Measurements from ENCODE around the gene VIM. TPM values are rescaled to one million over a fixed set of nuclear protein-coding genes. Genes with fewer than 3 reads are reported as not detected.
A peak's percentile ranks its signal among the peaks of the same experiment; 100 is the strongest.

VIM gene
- total RNA-seq, 2 experiments from 2014 or later = 590 to 602 TPM

DNA sequence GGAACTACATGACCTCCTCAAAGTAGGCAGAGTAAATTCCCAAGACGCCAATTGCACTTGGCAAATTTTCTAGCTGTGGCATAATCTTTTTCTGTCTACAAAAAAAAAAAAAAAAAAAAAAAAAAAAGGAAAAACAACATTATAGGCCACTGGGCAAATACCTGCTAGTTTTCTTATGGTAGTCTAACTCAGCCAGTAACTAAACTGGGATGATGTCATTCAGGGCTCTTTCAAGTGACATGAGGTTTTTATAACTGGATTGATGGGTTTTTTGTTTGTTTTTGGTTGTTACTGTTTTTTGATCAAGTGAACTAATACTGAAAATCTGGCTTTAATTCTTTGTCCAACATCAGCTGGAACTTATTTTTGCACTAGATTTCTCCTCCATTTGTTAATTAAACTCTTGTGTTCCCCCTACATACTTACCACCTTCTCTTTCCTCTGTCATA, 7.4 kb upstream of the VIM start:
- ChIA-PET POLR2A (interaction anchor here (1.1 to 2.0 kb wide), 3 partner anchors 10 to 19 kb away, joined by 3 to 12 read pairs (median 6); partner anchors contain the start of gene TRDMT1), CTCF (interaction anchor here (1.6 kb wide), 1 partner anchor 9 kb away, joined by 5 read pairs; no protein-coding TSS in a partner anchor)
- Mint-ChIP-seq H3K27me3 (no peaks in the 10 kb centered on the region), H3K36me3 (ENCODE audit: low read depth) (no peaks in the 10 kb centered on the region), H3K27ac (no peak overlapping the region), H3K9me3 (no peaks in the 10 kb centered on the region), H3K4me1 (ENCODE audit: low read depth) (peaks cover 47% of the 10 kb centered on the region), H3K4me3 (no peak overlapping the region)
- DNase-seq = no peak
- intact Hi-C loops (cut with micrococcal nuclease) = no loop called here
- TF ChIP-seq, protein P1, sequence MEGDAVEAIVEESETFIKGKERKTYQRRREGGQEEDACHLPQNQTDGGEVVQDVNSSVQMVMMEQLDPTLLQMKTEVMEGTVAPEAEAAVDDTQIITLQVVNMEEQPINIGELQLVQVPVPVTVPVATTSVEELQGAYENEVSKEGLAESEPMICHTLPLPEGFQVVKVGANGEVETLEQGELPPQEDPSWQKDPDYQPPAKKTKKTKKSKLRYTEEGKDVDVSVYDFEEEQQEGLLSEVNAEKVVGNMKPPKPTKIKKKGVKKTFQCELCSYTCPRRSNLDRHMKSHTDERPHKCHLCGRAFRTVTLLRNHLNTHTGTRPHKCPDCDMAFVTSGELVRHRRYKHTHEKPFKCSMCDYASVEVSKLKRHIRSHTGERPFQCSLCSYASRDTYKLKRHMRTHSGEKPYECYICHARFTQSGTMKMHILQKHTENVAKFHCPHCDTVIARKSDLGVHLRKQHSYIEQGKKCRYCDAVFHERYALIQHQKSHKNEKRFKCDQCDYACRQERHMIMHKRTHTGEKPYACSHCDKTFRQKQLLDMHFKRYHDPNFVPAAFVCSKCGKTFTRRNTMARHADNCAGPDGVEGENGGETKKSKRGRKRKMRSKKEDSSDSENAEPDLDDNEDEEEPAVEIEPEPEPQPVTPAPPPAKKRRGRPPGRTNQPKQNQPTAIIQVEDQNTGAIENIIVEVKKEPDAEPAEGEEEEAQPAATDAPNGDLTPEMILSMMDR (IDR thresholded peaks at IDR 0.05) = no peak
- no peak for ATAC-seq

DNA sequence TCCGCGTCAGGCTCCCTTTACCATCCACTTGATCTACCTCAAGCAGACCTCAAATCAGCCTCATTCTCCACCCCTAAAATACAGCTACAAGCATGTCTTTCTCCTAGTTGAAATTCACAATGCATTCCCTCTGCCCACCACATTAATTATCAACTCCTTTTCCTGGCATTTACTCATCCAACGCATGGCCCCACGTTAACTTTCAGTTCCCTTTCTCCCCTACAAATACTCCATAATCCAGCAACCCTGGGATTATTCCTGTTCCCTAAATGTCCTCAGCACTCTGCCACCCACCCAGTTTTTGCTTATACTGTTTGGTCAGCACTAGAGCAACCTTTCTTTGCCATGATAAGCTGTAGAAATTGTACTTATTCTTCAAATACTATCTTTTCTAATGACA, 5.7 kb upstream of the VIM start:
- Mint-ChIP-seq H3K9me3 (no peaks in the 10 kb centered on the region), H3K27me3 (no peaks in the 10 kb centered on the region), H3K4me1 (ENCODE audit: low read depth) (peaks cover 46% of the 10 kb centered on the region), H3K4me3 (no peak overlapping the region), H3K36me3 (ENCODE audit: low read depth) (no peaks in the 10 kb centered on the region), H3K27ac (no peak overlapping the region)
- TF ChIP-seq, protein P1 (IDR thresholded peaks at IDR 0.05) = no peak
- no peak for ATAC-seq
- intact Hi-C loops (cut with micrococcal nuclease) = no loop called here
- DNase-seq = no peak
- POLR2A ChIA-PET = interaction anchor here (1.5 kb wide), 1 partner anchor 12 kb away, joined by 3 read pairs; no protein-coding TSS in a partner anchor
- CTCF ChIA-PET = no interaction called here

DNA sequence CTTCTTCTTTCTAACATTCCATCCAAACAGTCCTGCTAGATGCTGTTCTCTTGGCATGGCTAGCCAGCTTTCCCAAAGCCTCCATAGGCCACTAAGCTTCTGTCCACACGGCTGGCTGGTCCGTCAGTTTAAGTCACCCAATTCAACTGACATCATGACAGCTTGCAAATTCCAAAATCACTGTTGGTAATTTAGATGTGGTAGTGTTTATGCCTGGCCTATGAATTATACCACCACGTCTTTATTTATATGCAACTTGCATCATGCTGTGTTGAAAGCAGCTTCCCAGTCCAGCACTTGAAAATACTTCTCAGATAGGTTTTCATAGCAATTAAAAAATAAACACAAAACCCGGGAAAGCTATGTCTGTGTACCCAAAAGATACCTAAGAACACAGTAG, 2.2 kb upstream of the VIM start:
- Mint-ChIP-seq H3K27ac (no peak overlapping the region), H3K4me1 (ENCODE audit: low read depth) (peaks cover 29% of the 10 kb centered on the region), H3K36me3 (ENCODE audit: low read depth) (peaks cover 11% of the 10 kb centered on the region), H3K9me3 (no peaks in the 10 kb centered on the region), H3K4me3 (no peak overlapping the region), H3K27me3 (no peaks in the 10 kb centered on the region)
- TF ChIP-seq, protein P1 (IDR thresholded peaks at IDR 0.05) = no peak
- ATAC-seq (no peak), DNase-seq (no peak)
- intact Hi-C loops (cut with micrococcal nuclease) = no loop called here
- CTCF ChIA-PET = interaction anchor here (1.0 to 1.6 kb wide), 3 partner anchors 10 to 18 kb away, joined by 3 read pairs; no protein-coding TSS in a partner anchor
- POLR2A ChIA-PET = no interaction called here

DNA sequence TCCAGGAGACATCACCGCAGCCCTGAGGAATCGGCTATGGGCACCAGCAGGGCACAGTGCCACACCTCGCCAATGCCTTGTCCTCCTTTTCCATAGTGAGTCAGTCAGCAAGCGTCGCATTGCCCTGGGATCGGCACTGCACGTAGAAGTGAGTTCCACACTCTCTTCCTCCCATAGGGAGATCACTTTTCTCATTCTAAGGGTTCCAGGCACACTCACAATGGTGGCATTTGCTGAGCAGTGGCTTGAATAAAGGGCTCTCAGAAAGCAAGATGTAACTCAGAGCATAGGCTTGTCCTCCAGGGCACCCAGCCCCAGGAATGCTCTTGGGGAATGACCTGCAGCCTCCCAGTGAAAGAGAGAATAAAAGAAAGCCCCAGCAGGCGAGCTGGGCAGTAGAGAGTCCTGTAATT, 1.1 kb upstream of the VIM start:
- CTCF ChIA-PET = interaction anchor here (1.0 to 4.7 kb wide), 5 partner anchors 8 to 25 kb away, joined by 3 to 35 read pairs (median 3); partner anchors contain the start of gene TRDMT1
- Mint-ChIP-seq H3K27me3 (no peaks in the 10 kb centered on the region), H3K27ac (peak overlapping the region; percentile 91), H3K9me3 (no peaks in the 10 kb centered on the region), H3K36me3 (ENCODE audit: low read depth) (peaks cover 21% of the 10 kb centered on the region), H3K4me3 (peak overlapping the region; percentile 94), H3K4me1 (ENCODE audit: low read depth) (peaks cover 35% of the 10 kb centered on the region)
- intact Hi-C loops (cut with micrococcal nuclease) = loop anchor here (1.0 kb wide), 1 partner anchor 21 kb away; no protein-coding TSS in a partner anchor
- ATAC-seq (no peak), DNase-seq (no peak)
- TF ChIP-seq, protein P1 (IDR thresholded peaks at IDR 0.05) = no peak
- POLR2A ChIA-PET = interaction anchor here (0.7 to 5.7 kb wide), 8 partner anchors 11 to 409 kb away, joined by 3 to 41 read pairs (median 3); partner anchors contain the start of gene RSU1

DNA sequence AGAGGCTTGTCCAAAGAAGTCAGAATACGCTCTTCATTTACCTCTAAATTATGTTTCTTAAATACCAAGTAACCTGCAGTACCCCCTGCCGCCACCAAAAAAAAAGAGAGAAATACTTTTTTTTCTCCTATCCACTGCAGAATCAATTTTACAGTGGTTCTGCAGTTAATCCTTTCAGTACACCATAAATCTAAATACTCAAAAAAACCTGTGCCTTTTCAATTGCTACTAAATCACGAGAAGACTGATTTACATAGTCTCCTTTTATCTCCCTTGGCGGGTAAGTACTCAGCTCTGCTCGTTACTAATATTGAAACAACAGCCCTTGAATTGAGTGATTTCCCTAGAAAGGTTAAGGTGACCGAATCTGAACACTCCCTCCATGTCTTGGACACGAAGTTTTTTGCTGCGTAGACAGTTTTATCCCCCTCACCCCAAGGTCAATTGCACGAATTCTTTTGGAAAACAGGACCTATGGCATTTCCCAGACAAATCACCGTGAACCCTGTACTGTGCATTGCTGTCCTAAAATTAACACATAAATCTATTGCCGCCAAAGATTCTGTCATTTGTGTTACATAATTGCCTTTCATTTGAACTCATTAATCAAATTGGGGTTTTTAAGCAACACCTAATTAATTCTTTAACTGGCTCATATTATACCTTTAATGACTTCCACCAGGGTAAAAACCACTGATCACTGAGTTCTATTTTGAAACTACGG, 512 bp upstream of the VIM start:
- no peaks in the 10 kb centered on the region for H3K9me3 Mint-ChIP-seq
- DNase-seq (peak; percentile 41), ATAC-seq (peak; percentile 32)
- CTCF ChIA-PET = interaction anchor here (1.0 to 4.7 kb wide), 6 partner anchors 9 to 203 kb away, joined by 3 to 35 read pairs (median 4); partner anchors contain the start of gene TRDMT1
- intact Hi-C loops (cut with micrococcal nuclease) = loop anchor here (1.0 to 2.0 kb wide), 4 partner anchors 21 to 225 kb away; no protein-coding TSS in a partner anchor
- peak overlapping the region; percentile 94 for H3K4me3 Mint-ChIP-seq
- peaks cover 28% of the 10 kb centered on the region for H3K36me3 Mint-ChIP-seq (ENCODE audit: low read depth)
- no peaks in the 10 kb centered on the region for H3K27me3 Mint-ChIP-seq
- TF ChIP-seq, protein P1 (IDR thresholded peaks at IDR 0.05) = peak; percentile 74
- POLR2A ChIA-PET = interaction anchor here (0.7 to 5.7 kb wide), 13 partner anchors 11 to 410 kb away, joined by 3 to 41 read pairs (median 4); partner anchors contain the start of genes RSU1 and TRDMT1
- H3K4me1 Mint-ChIP-seq (ENCODE audit: low read depth) = peaks cover 38% of the 10 kb centered on the region
- peak overlapping the region; percentile 91 for H3K27ac Mint-ChIP-seq

Measured in activated CD8-positive, alpha-beta T cell treated with anti-CD3 and anti-CD28 coated beads for 36 hours (primary cell).